ENCODE measurements around the gene KPRP.

The KPRP gene

DNA sequence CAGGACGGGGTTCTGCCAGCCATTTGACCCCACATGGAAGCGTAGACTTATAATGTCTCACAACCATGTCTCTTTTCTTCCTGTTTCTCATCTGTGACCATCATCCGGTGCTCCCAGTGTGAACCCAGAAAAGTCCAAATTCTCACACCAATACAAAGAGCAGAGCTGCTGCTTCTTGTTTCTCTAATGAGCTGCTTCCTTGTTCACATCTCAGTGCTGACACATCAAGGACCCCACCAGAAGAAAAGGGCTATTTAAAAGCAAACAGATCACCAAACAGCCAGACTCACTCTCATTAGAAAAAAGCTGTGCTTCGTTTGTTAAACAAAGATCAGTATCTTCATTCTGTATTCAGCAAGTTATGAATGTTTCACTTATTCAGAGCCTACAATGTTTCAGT lies 37.9 kb downstream of the KPRP start:
- no peaks in the 10 kb centered on the region for H3K9me3 Mint-ChIP-seq
- H3K36me3 Mint-ChIP-seq (ENCODE audit: insufficient read depth), result no peaks in the 10 kb centered on the region
- H3K4me3 Mint-ChIP-seq, result no peak overlapping the region
- DNase-seq (no peak), ATAC-seq (replicated peaks) (no peak)
- peaks cover 14 to 36% of the 10 kb centered on the region in 2 donors for H3K27me3 Mint-ChIP-seq
- no peaks in the 10 kb centered on the region for H3K4me1 Mint-ChIP-seq (ENCODE audit: low read depth in 2 of 2)
- no peak overlapping the region for H3K27ac Mint-ChIP-seq

DNA sequence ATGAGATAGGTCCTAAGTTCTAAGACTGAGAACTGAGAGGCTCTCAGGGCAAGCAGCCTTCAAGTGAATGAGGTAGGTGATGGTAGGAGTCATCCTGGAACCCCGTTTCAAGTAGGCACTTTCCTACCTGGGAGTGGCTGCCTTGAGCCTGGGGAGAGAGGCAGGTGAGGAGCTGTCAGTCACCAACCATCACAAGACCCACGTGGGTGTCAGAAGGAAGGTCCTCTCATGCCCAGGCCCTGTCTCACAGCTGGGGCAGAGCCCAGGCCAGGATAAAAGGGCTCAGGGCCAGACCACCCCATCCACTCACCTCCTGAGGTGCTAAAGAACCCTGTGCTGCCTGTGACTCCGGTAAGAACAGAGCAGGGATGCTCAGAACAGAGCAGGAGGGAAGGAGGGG lies 38.6 kb downstream of the KPRP start, which contains the start of gene LCE1D:
Gene LCE1D (plus strand): TSS at position 301 of the 400 bp plus-strand sequence. CDS start 1,074 bp downstream, outside the sequence.
- Mint-ChIP-seq H3K27ac (no peak within 1 kb of the TSS), H3K9me3 (no peaks in the 10 kb centered on the region), H3K36me3 (ENCODE audit: insufficient read depth) (no peaks in the 10 kb centered on the region), H3K4me3 (no peak within 1 kb of the TSS), H3K27me3 (peaks cover 21 to 36% of the 10 kb centered on the region in 2 donors), H3K4me1 (ENCODE audit: low read depth in 2 of 2) (no peaks in the 10 kb centered on the region)
- DNase-seq (no peak), ATAC-seq (replicated peaks) (no peak)

DNA sequence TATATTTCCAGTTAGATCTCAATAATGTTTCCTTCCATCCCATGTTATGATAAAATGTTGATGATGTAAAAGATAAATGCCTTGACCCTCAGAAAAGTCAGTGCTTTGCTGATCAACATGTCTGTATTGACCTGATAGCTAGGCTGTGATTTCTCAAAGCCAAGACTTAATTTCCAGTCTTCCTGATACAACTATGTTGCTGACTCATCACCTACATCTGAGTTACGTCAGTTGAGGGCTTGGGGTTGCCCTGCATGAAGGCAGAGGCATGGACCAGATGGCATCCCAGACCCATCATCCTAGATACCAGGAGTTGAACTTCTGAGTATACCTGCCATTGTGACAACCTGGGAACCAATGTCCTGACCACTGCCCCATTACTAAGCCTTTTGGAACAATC lies 43.5 kb downstream of the KPRP start:
- peaks cover 40 to 64% of the 10 kb centered on the region in 2 donors for H3K27me3 Mint-ChIP-seq
- no peak overlapping the region for H3K27ac Mint-ChIP-seq
- DNase-seq, result no peak
- H3K36me3 Mint-ChIP-seq (ENCODE audit: insufficient read depth), result no peaks in the 10 kb centered on the region
- no peaks in the 10 kb centered on the region for H3K9me3 Mint-ChIP-seq
- H3K4me1 Mint-ChIP-seq (ENCODE audit: low read depth in 2 of 2), result no peaks in the 10 kb centered on the region
- no peak for ATAC-seq (replicated peaks)
- no peak overlapping the region for H3K4me3 Mint-ChIP-seq

DNA sequence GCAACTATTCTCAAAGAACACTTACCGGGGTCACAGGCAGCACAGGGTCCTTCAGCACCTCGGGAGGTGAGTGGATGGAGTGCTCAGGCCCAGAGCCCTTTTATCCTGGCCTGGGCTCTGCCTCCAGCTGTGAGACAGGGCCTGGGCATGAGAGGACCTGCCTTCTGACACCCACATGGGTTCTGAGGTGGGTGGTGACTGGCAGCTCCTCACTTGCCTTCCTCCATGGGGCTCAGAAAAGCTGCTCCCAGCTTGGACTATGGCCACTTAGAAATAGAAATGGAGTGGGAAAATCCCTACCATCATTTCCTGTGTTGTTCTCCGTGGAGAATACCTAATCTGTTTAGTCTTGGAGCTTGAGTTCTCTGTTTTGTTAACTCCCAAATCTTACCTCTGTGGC lies 48.8 kb downstream of the KPRP start, which contains the start of gene LCE1C:
Gene LCE1C (minus strand): TSS at position 76 of the 400 bp plus-strand sequence. CDS start 1,173 bp downstream, outside the sequence.
- no peaks in the 10 kb centered on the region for H3K36me3 Mint-ChIP-seq (ENCODE audit: insufficient read depth)
- no peaks in the 10 kb centered on the region for H3K9me3 Mint-ChIP-seq
- H3K4me1 Mint-ChIP-seq (ENCODE audit: low read depth in 2 of 2), result no peaks in the 10 kb centered on the region
- H3K27ac Mint-ChIP-seq, result no peak within 1 kb of the TSS
- ATAC-seq (replicated peaks) (no peak), DNase-seq (no peak)
- peaks cover 39 to 60% of the 10 kb centered on the region in 2 donors for H3K27me3 Mint-ChIP-seq
- H3K4me3 Mint-ChIP-seq, result no peak within 1 kb of the TSS

DNA sequence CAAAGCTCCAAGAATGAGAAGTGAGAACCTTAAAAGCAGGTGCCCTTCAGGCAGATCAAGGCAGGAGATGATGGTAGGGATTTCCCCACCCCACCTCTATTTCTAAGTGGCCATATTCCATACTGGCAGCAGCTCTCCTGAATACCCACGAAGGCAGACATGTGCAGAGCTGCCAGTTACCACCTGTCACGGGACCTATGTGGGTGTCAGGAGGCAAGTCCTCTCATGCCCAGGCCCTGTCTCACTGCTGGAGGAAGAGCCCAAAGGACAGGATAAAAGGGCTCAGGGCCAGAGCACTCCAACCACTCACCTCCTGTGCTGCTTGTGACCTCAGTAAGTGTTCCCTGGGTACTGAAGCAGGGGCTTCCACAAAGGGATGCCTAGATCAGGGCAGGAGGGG lies 53.2 kb downstream of the KPRP start:
- Mint-ChIP-seq H3K36me3 (ENCODE audit: insufficient read depth) (no peaks in the 10 kb centered on the region), H3K27ac (no peak overlapping the region), H3K4me3 (no peak overlapping the region), H3K4me1 (ENCODE audit: low read depth in 2 of 2) (no peaks in the 10 kb centered on the region), H3K27me3 (peaks cover 22 to 38% of the 10 kb centered on the region in 2 donors), H3K9me3 (no peaks in the 10 kb centered on the region)
- DNase-seq (no peak), ATAC-seq (replicated peaks) (no peak)

All from effector memory CD8-positive, alpha-beta T cell (primary cell).